ENCODE data around the gene LRRC15. TPM values are rescaled to one million over a fixed set of nuclear protein-coding genes. Genes with fewer than 3 reads are reported as not detected.

LRRC15 gene
- total RNA-seq, 1 donor from 2014 or later, result not detected

- Histone ChIP-seq H3K9me3 (no peaks in the 10 kb centered on the region), H3K27me3 (no peaks in the 10 kb centered on the region), H3K36me3 (no peaks in the 10 kb centered on the region), H3K4me3 (no peak overlapping the region), H3K27ac (no peak overlapping the region), H3K4me1 (no peaks in the 10 kb centered on the region)
- no peak for TF ChIP-seq CTCF (IDR thresholded peaks at IDR 0.05)
- no peak for DNase-seq (ENCODE audit: low spot score in 2 of 2)
- intact Hi-C loops (cut with DNase I), result no loop called here
These were observed 1.3 kb downstream of the LRRC15 start for GRCh38 chr3:194367992-194368841.

DNA sequence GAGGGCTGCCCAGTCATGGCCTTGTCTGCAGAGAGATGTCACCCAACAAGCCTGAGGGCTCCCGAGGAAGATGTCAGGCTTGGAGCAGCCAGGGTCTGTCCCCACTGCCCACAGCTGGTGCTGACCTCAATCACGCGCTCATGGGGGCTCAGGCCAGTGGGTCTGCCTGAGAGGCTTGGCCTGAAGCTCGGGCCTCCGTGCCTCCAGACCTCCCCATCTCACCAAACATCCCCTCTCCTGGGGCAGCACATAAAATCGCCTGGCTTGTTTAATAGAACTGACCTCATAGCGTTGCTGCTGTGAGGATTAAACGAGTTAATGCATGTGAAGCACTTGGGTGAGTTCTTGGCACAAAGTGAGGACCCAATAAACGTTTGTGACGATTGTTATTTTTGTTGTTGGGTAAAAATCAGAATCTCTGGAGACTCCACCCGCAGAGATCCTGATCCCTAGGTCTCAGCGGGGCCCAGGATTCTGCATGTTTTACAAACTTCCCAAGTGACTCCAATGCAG lies 3.5 kb downstream of the LRRC15 start:
- TF ChIP-seq CTCF (IDR thresholded peaks at IDR 0.05), result no peak
- no peak for DNase-seq (ENCODE audit: low spot score in 2 of 2)
- no peaks in the 10 kb centered on the region for H3K36me3 ChIP-seq
- H3K4me1 ChIP-seq, result no peaks in the 10 kb centered on the region
- no peaks in the 10 kb centered on the region for H3K27me3 ChIP-seq
- H3K9me3 ChIP-seq, result no peaks in the 10 kb centered on the region
- intact Hi-C loops (cut with DNase I), result no loop called here
- no peak overlapping the region for H3K27ac ChIP-seq
- H3K4me3 ChIP-seq, result no peak overlapping the region

DNA sequence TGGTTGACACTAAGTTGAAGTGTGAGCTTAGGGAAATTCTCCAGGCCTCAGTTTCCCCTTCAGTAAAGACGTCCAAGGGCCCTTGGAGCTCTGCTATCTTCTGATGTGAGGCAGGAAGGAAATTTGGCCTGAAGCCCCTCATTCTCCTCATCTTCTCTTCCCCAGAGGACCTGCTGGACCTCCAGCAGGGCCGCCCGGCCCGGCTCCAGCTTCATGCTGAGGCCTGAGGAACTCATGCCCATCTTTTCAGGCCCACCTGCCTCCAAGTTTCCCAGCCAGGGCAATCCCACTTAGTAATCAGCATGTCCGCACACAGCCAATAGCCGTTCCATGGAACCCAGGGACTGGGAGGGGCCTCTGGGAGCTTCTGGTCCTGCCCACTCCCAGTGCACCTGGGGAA lies 4.0 kb downstream of the LRRC15 start:
- no peak overlapping the region for H3K27ac ChIP-seq
- H3K36me3 ChIP-seq, result no peaks in the 10 kb centered on the region
- no peaks in the 10 kb centered on the region for H3K9me3 ChIP-seq
- intact Hi-C loops (cut with DNase I), result no loop called here
- no peak overlapping the region for H3K4me3 ChIP-seq
- no peak for DNase-seq (ENCODE audit: low spot score in 2 of 2)
- no peak for TF ChIP-seq CTCF (IDR thresholded peaks at IDR 0.05)
- H3K4me1 ChIP-seq, result no peaks in the 10 kb centered on the region
- H3K27me3 ChIP-seq, result no peaks in the 10 kb centered on the region

DNA sequence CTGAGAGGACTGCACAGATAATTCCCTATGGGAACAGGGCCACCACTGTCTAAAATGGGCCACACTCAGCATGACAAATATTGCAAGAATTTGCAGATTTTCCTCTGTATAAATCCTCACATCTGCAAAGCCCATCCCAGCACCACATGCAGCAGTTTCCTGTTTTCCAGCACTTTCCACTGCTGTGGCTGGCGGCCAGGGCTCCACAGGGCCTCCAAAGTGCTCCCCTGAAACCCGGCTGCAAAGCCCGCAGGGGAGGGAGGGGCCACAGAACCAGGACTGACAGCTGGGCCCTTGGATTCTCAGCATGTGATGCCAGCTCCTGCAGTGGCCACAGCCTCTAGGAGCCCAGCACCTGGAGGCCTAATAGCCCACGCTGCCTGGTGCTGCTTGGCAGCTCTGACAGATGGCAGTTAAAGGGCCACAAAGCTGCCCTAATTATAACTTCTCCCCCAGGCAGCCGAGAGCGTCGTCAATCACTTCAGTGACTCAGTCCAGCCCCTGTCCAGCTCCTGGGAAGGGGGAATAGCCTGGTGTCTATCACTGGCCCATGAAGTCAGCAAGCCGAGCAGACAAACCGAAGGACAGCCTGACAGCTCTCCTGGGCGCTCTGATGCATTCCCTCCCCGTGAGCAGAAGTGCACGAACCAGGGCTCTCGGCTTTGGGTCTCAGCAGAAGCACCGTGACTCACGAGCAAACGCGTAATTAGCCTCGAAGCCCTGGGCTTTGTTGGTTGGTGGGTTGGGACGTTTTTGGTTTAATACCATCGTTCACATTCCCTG lies 4.7 kb downstream of the LRRC15 start:
- DNase-seq (ENCODE audit: low spot score in 2 of 2), result no peak
- Histone ChIP-seq H3K4me1 (no peaks in the 10 kb centered on the region), H3K4me3 (no peak overlapping the region), H3K9me3 (no peaks in the 10 kb centered on the region), H3K27me3 (no peaks in the 10 kb centered on the region), H3K36me3 (no peaks in the 10 kb centered on the region), H3K27ac (no peak overlapping the region)
- TF ChIP-seq CTCF (IDR thresholded peaks at IDR 0.05), result no peak
- intact Hi-C loops (cut with DNase I), result no loop called here

DNA sequence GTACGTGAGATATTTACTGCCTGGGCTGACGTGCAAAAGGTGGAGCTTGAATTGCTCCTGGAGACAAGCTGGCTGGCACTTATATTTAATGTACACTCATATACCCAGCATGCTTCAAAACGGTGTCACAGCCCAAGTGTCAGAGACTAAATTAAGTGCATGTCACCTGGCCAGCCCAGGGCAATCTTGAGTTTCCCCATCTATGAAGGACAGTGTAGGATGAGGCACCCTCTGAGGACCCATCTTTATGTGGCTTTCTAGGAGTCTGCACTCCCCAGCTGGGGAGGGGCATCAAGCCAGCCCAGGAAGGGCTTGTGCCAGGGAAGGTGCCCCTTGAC lies 5.3 kb downstream of the LRRC15 start:
- intact Hi-C loops (cut with DNase I), result no loop called here
- no peaks in the 10 kb centered on the region for H3K36me3 ChIP-seq

More for the DNA sequence above, 5.3 kb downstream of the LRRC15 start:
- H3K4me3 ChIP-seq, result no peak overlapping the region
- no peaks in the 10 kb centered on the region for H3K27me3 ChIP-seq
- TF ChIP-seq CTCF (IDR thresholded peaks at IDR 0.05), result no peak
- H3K27ac ChIP-seq, result no peak overlapping the region
- no peaks in the 10 kb centered on the region for H3K9me3 ChIP-seq
- DNase-seq (ENCODE audit: low spot score in 2 of 2), result no peak
- no peaks in the 10 kb centered on the region for H3K4me1 ChIP-seq

All from ascending aorta (tissue), 2 donors.